Measurements from ENCODE around the gene KCNJ15. TPM values are rescaled to one million over a fixed set of nuclear protein-coding genes. Genes with fewer than 3 reads are reported as not detected.

Gene KCNJ15
- total RNA-seq, 1 donor from 2014 or later: 17.5 TPM

DNA sequence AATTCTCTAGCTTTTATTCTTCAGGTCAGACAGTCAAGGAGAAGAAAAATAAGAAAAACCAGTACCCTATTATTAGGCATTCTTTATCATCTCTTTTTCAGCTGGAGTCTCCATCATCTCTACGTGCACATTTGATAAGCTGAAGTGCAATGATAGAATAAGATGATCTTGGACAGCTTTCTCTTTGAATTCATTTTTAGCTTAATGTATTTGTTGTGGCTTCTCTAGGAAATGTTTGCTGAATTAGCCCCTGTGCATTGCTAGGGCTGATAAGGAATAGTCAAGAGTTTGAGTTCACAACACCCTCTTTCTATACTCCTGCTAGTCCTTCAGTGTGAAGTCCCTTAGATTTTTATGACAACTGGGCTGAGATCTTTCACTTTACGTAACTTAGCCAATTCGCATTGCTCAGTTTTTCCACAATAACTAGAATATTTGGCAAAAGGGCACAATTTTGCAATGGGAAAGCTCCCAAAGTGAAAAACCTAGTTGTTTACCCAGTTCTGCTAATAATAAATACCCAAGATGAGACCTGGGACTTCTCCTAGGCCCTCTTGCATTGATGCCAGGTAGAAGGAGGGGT is 7.0 kb upstream of the KCNJ15 start:
- no peaks in the 10 kb centered on the region for H3K36me3 ChIP-seq
- H3K27me3 ChIP-seq: no peaks in the 10 kb centered on the region
- intact Hi-C loops (cut with DNase I): no loop called here
- no peaks in the 10 kb centered on the region for H3K9me3 ChIP-seq
- TF ChIP-seq, protein P1, sequence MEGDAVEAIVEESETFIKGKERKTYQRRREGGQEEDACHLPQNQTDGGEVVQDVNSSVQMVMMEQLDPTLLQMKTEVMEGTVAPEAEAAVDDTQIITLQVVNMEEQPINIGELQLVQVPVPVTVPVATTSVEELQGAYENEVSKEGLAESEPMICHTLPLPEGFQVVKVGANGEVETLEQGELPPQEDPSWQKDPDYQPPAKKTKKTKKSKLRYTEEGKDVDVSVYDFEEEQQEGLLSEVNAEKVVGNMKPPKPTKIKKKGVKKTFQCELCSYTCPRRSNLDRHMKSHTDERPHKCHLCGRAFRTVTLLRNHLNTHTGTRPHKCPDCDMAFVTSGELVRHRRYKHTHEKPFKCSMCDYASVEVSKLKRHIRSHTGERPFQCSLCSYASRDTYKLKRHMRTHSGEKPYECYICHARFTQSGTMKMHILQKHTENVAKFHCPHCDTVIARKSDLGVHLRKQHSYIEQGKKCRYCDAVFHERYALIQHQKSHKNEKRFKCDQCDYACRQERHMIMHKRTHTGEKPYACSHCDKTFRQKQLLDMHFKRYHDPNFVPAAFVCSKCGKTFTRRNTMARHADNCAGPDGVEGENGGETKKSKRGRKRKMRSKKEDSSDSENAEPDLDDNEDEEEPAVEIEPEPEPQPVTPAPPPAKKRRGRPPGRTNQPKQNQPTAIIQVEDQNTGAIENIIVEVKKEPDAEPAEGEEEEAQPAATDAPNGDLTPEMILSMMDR (IDR thresholded peaks at IDR 0.05): no peak
- no peak overlapping the region for H3K4me3 ChIP-seq
- H3K4me1 ChIP-seq: peaks cover 6 to 18% of the 10 kb centered on the region in 2 donors
- no peak for DNase-seq (ENCODE audit: low spot score in 2 of 2)
- peak overlapping the region; percentile 56 to 80 for H3K27ac ChIP-seq

DNA sequence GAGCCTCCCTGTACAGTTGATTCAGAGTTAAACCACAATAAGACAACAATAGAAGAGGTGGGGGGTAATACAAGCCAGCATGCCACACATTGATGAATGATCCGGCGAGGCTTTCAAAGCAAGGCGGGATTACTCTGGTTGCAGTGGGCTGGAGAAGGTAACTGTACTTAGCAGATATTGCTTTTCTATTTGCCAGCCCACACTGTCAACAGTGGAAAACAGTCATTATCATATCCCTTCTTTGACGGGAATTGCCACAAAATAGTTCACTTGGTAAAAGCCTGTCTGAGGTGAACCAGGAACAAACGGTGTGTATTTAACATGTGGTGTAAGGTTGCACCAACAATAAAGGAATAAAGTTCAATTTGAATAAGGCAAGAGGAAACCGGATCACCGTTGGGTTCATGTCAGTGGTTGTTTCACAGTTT is 5.8 kb upstream of the KCNJ15 start:
- peaks cover 6 to 18% of the 10 kb centered on the region in 2 donors for H3K4me1 ChIP-seq
- no peaks in the 10 kb centered on the region for H3K27me3 ChIP-seq
- H3K36me3 ChIP-seq: no peaks in the 10 kb centered on the region
- TF ChIP-seq, protein P1 (IDR thresholded peaks at IDR 0.05): no peak
- peak overlapping the region; percentile 56 to 80 for H3K27ac ChIP-seq
- H3K9me3 ChIP-seq: no peaks in the 10 kb centered on the region
- intact Hi-C loops (cut with DNase I): no loop called here
- no peak overlapping the region for H3K4me3 ChIP-seq
- no peak for DNase-seq (ENCODE audit: low spot score in 2 of 2)

DNA sequence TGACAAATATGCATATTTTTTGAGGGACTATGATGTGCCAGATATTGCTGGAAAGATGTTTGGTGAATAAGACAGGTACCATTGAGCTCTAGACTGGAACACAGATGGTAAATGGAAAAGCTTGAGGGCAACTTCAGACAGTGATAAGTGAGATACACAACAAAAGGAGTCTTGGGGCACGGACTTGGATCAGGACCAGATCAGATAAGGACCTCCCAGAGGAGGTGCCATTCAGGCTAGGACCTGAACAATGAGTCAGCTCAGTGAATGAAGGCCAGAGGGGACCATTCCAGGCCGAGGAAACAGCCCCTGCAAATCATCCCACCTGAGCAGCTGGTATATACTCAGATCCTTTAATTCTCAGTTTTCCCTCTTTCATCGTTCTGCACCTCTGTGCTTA is 1.8 kb upstream of the KCNJ15 start:
- no peaks in the 10 kb centered on the region for H3K27me3 ChIP-seq
- intact Hi-C loops (cut with DNase I): loop anchor here (5.0 kb wide), 1 partner anchor 42 kb away; no protein-coding TSS in a partner anchor

DNA sequence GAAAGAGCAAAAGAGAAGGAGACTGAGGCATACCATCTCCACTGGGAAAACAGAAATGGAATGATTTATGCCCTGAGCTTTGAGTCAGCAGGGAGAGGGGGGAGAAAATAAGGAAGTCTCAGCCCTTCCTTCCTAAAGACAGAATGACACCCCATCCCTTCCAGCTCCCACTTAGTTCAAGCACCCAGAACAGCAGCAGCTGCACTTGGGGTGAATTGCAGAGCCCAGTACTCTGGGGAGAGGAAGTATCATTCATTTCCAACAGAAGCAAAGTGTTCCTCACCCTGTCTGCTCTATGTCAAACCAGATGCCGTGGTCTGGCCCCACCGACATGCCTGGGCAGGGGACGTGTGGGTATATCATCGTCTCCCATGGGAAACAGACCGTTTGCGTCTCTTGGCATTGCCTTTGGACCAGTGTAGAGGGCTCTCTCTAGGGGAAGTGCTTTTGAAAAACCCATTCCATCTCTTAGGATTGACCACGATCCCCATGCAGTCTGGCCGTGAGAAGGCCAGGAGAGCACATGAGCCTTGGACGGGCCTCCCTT is 1.1 kb upstream of the KCNJ15 start:
- H3K27me3 ChIP-seq: no peaks in the 10 kb centered on the region

More for the DNA sequence above, 1.8 kb upstream of the KCNJ15 start:
- H3K4me3 ChIP-seq: no peak overlapping the region
- no peaks in the 10 kb centered on the region for H3K36me3 ChIP-seq
- peaks cover 4 to 15% of the 10 kb centered on the region in 2 donors for H3K4me1 ChIP-seq
- no peak overlapping the region for H3K27ac ChIP-seq
- TF ChIP-seq, protein P1 (IDR thresholded peaks at IDR 0.05): no peak
- no peak for DNase-seq (ENCODE audit: low spot score in 2 of 2)
- H3K9me3 ChIP-seq: no peaks in the 10 kb centered on the region

DNA sequence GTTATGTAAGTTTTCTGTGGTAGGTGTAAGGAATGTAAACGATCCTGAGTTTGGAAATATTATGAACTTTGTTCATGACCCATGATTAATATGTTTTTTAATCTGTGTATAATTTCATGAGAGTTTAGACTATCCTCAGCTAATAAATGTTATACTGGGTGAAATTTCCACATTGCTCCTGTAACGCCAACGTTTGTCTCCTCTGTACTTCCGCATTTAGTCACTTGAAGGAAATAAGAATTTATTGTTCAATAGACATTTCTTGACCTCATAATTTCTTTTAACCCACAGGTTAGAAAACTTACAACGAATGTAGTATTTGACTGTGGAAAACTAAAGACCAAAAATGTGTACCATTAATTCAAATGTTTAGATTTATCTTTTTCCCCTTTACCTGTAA is 876 bp downstream of the KCNJ15 start:
- no peak overlapping the region for H3K4me3 ChIP-seq
- no peak for DNase-seq (ENCODE audit: low spot score in 2 of 2)
- H3K27ac ChIP-seq: no peak overlapping the region
- TF ChIP-seq, protein P1 (IDR thresholded peaks at IDR 0.05): no peak
- intact Hi-C loops (cut with DNase I): loop anchor here (5.0 kb wide), 1 partner anchor 40 kb away; no protein-coding TSS in a partner anchor
- no peaks in the 10 kb centered on the region for H3K36me3 ChIP-seq
- no peaks in the 10 kb centered on the region for H3K27me3 ChIP-seq
- no peaks in the 10 kb centered on the region for H3K9me3 ChIP-seq
- peaks cover 0 to 18% of the 10 kb centered on the region in 2 donors for H3K4me1 ChIP-seq

More for the DNA sequence above, 1.1 kb upstream of the KCNJ15 start:
- Histone ChIP-seq H3K9me3 (no peaks in the 10 kb centered on the region), H3K4me1 (peaks cover 0 to 9% of the 10 kb centered on the region in 2 donors), H3K4me3 (no peak overlapping the region), H3K27ac (no peak overlapping the region), H3K36me3 (no peaks in the 10 kb centered on the region)
- intact Hi-C loops (cut with DNase I): loop anchor here (5.0 kb wide), 1 partner anchor 42 kb away; no protein-coding TSS in a partner anchor
- TF ChIP-seq, protein P1 (IDR thresholded peaks at IDR 0.05): no peak
- no peak for DNase-seq (ENCODE audit: low spot score in 2 of 2)
